GM21717 (cell line): Measurements from ENCODE around the gene FKBP1C.
"Not testable (repeated sequence)": the region's sequence is repeated elsewhere in the genome, so short reads cannot be mapped to it uniquely, and the experiment has no call there.

Source experiments
- ATAC-seq: cut with Tn5 transposase; IDR thresholded peaks from one replicate; pipeline ENCODE4 v1.9.1; 2021; ENCODE audit warnings: mild to moderate bottlenecking, moderate library complexity; ENCODE audit not compliant: unreplicated experiment

Gene FKBP1C

GRCh38 chr6:63211343-63211742 is at the start of gene FKBP1C:
Gene FKBP1C, plus strand, starts transcription at chr6:63211469.
- not testable (repeated sequence) for ATAC-seq

- ATAC-seq: not testable (repeated sequence)
Measured at GRCh38 chr6:63164047-63164803, 47.0 kb upstream of the FKBP1C start.

GRCh38 chr6:63174173-63174572 is 37.1 kb upstream of the FKBP1C start:
- ATAC-seq: no peak

DNA sequence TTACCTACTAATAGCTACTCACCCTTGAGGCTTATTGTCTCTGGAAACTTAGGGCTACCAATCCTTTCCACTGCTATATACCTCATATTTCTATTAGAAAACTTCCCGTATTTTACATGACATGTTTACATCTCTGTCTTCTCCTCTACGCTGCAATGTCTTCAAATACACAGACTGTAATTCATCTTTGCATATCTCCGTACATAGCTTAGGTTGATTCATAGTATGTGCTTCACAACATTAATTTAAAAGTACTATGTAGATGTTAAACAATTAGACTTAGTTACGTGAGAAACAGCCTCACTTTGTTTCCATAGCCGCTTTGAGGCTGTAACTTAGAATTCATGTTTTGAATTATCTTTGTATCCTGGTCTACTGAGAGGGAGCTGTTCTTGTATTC is 35.1 kb upstream of the FKBP1C start:
- ATAC-seq: no peak

DNA sequence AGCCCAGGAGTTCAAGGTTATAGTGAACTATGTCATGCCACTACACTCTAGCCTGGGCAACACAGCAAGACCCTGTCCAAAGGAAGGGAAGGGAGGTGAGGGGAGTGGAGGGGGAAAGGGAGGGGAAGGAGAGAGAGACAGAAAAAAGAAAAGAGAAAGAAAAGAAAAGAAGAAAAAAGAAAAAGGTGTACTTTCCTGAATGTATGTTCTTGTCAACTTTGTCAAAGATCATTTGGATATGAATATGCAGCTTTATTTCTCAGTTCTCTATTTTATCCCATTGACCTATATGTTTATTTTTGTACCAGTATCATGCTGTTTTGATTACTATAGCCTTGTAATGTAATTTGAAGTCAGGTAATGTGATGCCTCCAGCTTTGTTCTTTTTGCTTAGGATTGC is 30.9 kb upstream of the FKBP1C start:
- ATAC-seq: no peak

- ATAC-seq: no peak
Measured at GRCh38 chr6:63186970-63187369, 24.3 kb upstream of the FKBP1C start.

GRCh38 chr6:63188828-63189227 is 22.4 kb upstream of the FKBP1C start:
- ATAC-seq: no peak

GRCh38 chr6:63193324-63193723 is 17.9 kb upstream of the FKBP1C start:
- no peak for ATAC-seq

- ATAC-seq: no peak
Measured at GRCh38 chr6:63197741-63198140, 13.5 kb upstream of the FKBP1C start.

DNA sequence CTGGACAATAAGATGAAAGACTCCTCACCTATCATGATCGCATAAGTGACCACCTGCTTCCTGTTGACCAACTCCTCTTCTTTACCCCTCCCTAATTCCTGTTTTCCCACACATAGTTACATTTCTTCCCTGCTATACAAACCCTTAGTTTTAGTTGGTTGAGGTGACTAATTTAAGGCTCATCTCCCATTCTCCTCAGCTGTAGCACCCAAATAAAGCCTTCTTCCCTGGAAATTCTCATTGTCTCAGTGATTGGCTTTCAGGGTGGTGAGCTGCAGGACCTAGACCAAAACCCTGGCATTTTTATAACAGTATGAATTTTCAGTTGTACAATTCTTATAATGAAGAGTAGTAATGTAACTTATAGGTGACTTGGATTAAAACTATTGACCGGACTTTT is 2.1 kb downstream of the FKBP1C start:
- ATAC-seq: no peak

DNA sequence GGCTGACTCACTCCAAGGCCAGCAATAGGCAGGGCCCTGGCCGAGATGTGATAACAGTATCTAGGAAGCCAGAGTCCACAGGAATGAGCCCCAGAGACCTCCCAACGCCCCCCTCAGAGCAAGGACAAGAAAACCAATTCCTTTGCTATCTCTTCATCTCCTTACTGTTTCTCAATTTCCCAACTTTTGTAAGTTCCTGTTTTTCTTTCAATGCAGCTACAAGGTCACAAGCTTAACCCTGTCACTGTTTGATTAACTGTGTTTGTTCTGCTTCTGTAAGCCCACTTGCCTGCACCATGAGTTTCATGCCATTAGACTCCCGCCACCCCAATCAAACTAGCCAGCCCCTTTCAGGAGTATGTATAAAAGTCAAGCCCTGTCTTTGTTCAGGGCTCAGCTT is 3.5 kb downstream of the FKBP1C start:
- no peak for ATAC-seq

DNA sequence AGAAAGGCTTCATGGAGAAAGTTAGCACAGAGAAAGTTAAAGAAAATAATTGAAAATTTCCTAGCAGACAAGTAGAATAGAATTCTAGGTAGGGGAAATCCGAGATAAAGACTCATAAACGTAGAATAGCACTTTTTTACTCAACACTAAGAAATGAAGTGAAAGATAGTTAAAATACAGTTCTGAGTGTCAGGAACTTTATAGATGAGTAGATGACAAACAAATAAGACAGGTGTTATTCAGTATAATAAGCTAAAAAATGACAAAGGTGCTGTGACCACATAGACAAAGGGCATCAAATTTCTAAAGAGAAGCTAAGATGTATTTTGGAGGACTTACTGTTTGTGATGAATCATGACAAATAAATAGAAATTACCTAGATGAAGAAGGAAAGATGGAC is 12.9 kb downstream of the FKBP1C start:
- no peak for ATAC-seq

GRCh38 chr6:63225987-63226386 is 14.7 kb downstream of the FKBP1C start:
- ATAC-seq: not testable (repeated sequence)

- ATAC-seq: not testable (repeated sequence)
Measured at GRCh38 chr6:63227928-63228894, 16.9 kb downstream of the FKBP1C start.

GRCh38 chr6:63230027-63230426 is 18.8 kb downstream of the FKBP1C start:
- not testable (repeated sequence) for ATAC-seq

- not testable (repeated sequence) for ATAC-seq
Measured at GRCh38 chr6:63230511-63230910, 19.2 kb downstream of the FKBP1C start.

- ATAC-seq: no peak
Measured at GRCh38 chr6:63236398-63236817, 25.1 kb downstream of the FKBP1C start.

GRCh38 chr6:63245420-63245819 is 34.2 kb downstream of the FKBP1C start:
- ATAC-seq: no peak

- no peak for ATAC-seq
Measured at GRCh38 chr6:63245909-63246308, 34.6 kb downstream of the FKBP1C start.

DNA sequence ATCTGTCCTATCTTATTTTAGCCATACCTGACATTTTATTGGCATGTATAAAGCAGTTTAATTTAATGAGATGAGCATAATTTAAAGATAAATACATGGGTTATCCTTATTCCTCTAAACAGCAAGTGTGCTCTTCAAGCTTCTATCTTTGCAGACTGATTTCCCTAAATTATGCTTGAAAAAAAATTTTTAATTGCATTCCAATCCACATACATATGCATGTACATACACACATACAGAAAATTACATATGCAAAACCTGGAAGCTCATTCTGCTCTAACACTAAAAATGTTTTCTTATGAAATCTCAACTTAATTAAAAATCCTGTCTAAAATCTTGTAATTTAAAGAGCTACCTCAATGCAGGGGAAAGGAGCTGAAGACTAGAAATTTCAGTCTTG is 35.3 kb downstream of the FKBP1C start:
- no peak for ATAC-seq

GRCh38 chr6:63249875-63250482 is 38.7 kb downstream of the FKBP1C start:
- no peak for ATAC-seq
